Measurements from ENCODE around the gene SETBP1. TPM values are rescaled to one million over a fixed set of nuclear protein-coding genes. Genes with fewer than 3 reads are reported as not detected.

The SETBP1 gene
- total and polyA plus RNA-seq, 8 donors, result 19.7 to 27.5 (median 21.5) TPM

DNA sequence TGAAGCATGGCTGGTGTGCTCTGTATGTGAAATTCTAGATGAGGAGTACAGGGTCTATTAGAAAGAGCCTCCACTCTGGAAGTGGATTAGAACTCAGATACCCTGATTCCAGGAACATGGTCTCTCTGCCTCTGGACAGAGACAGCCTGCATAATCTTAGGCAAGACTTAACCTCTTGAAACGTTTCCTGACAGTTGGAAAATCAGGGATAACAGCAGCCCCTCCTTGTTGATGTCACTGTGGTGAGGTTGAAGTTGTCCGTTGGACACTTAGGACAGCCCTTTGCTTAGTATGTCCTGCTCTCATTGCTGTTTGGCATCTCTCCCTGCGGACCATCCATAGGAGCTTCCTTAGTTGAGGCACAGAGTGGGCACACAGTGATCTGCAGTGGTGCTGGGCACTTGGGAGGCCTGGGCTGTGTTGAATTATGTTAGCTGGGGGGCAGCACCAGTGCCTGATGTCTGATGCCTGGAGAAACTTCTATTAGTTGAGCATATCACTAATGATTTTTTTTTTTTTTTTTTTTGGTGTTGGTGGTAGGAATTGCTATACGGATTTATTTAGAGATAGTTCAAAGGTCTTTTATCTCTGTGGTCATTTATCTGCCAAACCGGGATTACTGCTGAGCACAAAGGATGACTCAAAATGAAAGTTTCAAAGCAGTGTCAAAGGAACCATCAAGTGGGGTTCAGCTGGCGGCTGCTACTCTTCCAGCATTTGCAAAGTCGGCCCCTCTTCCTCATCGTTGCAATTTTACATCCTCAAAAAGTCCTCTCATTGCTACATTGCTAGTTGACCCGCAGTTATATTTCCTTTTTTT lies 28.8 kb downstream of the SETBP1 start:
- Histone ChIP-seq H3K4me3 (no peak overlapping the region), H3K4me1 (peaks cover 6 to 13% of the 10 kb centered on the region in 2 donors), H3K27ac (peak overlapping the region in 1 of 2 donors; percentile 70), H3K9me3 (no peaks in the 10 kb centered on the region), H3K27me3 (peaks cover 0 to 21% of the 10 kb centered on the region in 2 donors), H3K36me3 (no peaks in the 10 kb centered on the region)
- TF ChIP-seq CTCF (IDR thresholded peaks at IDR 0.05), result no peak
- DNase-seq, result no peak
- no peak for ATAC-seq
- intact Hi-C loops (cut with DNase I), result no loop called here

DNA sequence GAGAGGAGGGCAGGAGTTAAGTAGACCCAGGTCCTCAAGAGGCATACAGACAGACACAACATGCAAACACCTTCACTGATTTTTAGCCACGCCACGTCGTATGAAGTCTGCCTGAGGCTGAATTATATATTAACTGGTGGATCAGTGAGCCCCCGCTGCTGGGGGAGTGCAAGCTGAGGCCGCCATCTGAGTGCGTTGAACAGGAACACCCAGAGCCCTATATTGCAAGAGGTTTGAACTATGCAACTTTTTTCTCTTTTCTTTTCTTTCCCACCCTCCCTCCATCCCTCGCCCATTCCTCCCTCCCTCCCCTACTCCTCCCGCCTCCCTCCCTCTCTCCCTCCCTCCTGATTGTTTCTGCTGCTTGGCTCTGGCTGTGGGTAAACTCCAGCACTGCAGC lies 30.2 kb downstream of the SETBP1 start:
- Histone ChIP-seq H3K4me3 (no peak overlapping the region), H3K36me3 (no peaks in the 10 kb centered on the region), H3K27ac (no peak overlapping the region), H3K4me1 (peaks cover 11 to 13% of the 10 kb centered on the region in 2 donors), H3K9me3 (no peaks in the 10 kb centered on the region), H3K27me3 (peaks cover 0 to 22% of the 10 kb centered on the region in 2 donors)
- ATAC-seq (no peak), DNase-seq (no peak)
- TF ChIP-seq CTCF (IDR thresholded peaks at IDR 0.05), result no peak
- intact Hi-C loops (cut with DNase I), result no loop called here

DNA sequence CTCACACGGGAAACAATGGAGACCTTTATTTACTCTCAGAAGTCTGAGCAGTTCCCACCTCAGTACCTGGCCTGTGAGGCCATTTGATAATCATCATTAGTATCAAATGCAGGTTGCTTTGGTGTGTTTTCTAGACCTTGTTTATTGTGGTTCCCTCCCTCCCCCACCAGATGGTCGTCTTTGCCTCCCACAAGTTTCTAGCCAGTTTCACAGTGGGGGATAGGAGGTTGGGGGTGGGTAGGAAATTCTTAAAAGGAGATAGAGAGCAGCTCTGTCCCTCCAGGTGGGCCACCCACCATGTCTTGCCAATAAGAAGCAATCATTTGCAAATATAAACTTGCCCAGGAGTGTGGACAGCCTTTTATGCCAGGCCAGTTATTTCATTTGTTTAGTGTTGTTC lies 31.3 kb downstream of the SETBP1 start:
- Histone ChIP-seq H3K9me3 (no peaks in the 10 kb centered on the region), H3K36me3 (no peaks in the 10 kb centered on the region), H3K4me3 (no peak overlapping the region), H3K27me3 (peaks cover 0 to 27% of the 10 kb centered on the region in 2 donors), H3K4me1 (peaks cover 11 to 13% of the 10 kb centered on the region in 2 donors), H3K27ac (no peak overlapping the region)
- ATAC-seq, result no peak
- DNase-seq, result no peak
- intact Hi-C loops (cut with DNase I), result no loop called here
- TF ChIP-seq CTCF (IDR thresholded peaks at IDR 0.05), result no peak

DNA sequence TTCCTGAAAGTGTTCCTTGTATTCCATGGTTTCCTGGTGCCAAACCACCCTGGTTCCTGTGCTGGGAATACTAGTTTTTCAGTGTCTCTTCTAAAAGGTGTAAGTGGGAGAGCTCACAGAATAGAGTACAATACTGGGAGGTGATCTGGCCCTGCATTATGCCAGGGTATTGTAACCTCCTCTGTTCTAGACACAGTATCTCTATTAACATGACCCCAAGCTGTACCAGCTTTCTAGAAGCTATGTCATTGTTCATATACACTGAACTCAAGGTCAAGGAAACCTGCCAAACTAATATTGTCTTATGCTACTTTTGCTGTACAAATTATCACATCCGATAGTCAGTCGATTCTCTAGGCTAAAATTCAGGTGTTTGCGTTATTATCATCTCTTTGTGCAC lies 32.7 kb downstream of the SETBP1 start:
- DNase-seq, result no peak

More for the DNA sequence above, 32.7 kb downstream of the SETBP1 start:
- Histone ChIP-seq H3K27ac (no peak overlapping the region), H3K4me3 (no peak overlapping the region), H3K9me3 (no peaks in the 10 kb centered on the region), H3K27me3 (peaks cover 0 to 25% of the 10 kb centered on the region in 2 donors), H3K36me3 (no peaks in the 10 kb centered on the region), H3K4me1 (peaks cover 8 to 9% of the 10 kb centered on the region in 2 donors)
- no peak for ATAC-seq
- intact Hi-C loops (cut with DNase I), result no loop called here
- TF ChIP-seq CTCF (IDR thresholded peaks at IDR 0.05), result no peak

All from left lung (tissue), 10 donors.